Calu3 (cell line): Measurements from ENCODE around the gene ZDHHC12. TPM values are rescaled to one million over a fixed set of nuclear protein-coding genes. Genes with fewer than 3 reads are reported as not detected.

Experiments
- BruUV-seq: library from RNA; stranded (reverse); fragments of 400-500 nt; replicated peaks from 2 replicates; lab custom pipeline; 2021; lab: Mats Ljungman, UMichigan
- CTCF ChIA-PET: fragments of 300-600 bp; sonication (Branson Sonifier 250); formaldehyde crosslinking; loops from one replicate; lab custom pipeline; 2022; ENCODE audit warnings: antibody characterized with exemption; lab: Charles Lee
- DNase-seq: peaks from one replicate; pipeline ENCODE4 v3.0.0; 2022
- H3K27ac Mint-ChIP-seq: one replicate; pipeline ENCODE4 v1.8.0; 2022; ENCODE audit warnings: mixed read lengths; ENCODE audit not compliant: unreplicated experiment
- H3K27me3 Mint-ChIP-seq: one replicate; pipeline ENCODE4 v1.8.0; 2022; ENCODE audit warnings: mixed read lengths; ENCODE audit not compliant: unreplicated experiment
- H3K36me3 Mint-ChIP-seq: one replicate; pipeline ENCODE4 v1.8.0; 2022; ENCODE audit warnings: mild to moderate bottlenecking, moderate library complexity, mixed read lengths; ENCODE audit not compliant: insufficient read depth, unreplicated experiment
- H3K4me1 Mint-ChIP-seq: one replicate; pipeline ENCODE4 v1.8.0; 2022; ENCODE audit warnings: mild to moderate bottlenecking, low read depth, mixed read lengths; ENCODE audit not compliant: unreplicated experiment
- H3K4me3 Mint-ChIP-seq: one replicate; pipeline ENCODE4 v1.8.0; 2022; ENCODE audit warnings: mild to moderate bottlenecking, low read depth, moderate library complexity, mixed read lengths; ENCODE audit not compliant: unreplicated experiment
- H3K9me3 Mint-ChIP-seq: one replicate; pipeline ENCODE4 v1.8.0; 2022; ENCODE audit warnings: low read depth, mixed read lengths; ENCODE audit not compliant: unreplicated experiment
- intact Hi-C: fragments of 100-400 bp; cut with micrococcal nuclease; formaldehyde crosslinking; loops from one replicate; pipeline ENCODE4 v1.10.0; 2022; ENCODE audit not compliant: unreplicated experiment
- total RNA-seq: library from RNA; stranded (reverse); gene quantifications from 2 replicates; pipeline ENCODE4 v1.2.3, GENCODE V29; 2022
- TF ChIP-seq, protein P1 (sequence below): fragments of 200-600 bp; IDR thresholded peaks from one replicate; pipeline ENCODE4 v1.8.0; 2022; ENCODE audit warnings: antibody characterized with exemption; ENCODE audit not compliant: unreplicated experiment

The ZDHHC12 gene
- total RNA-seq, 1 experiment from 2014 or later = 35.4 TPM

- Mint-ChIP-seq H3K4me1 (no peaks in the 10 kb centered on the region), H3K9me3 (no peaks in the 10 kb centered on the region), H3K27me3 (no peaks in the 10 kb centered on the region), H3K4me3 (no peak overlapping the region), H3K36me3 (peaks cover 14% of the 10 kb centered on the region), H3K27ac (no peak overlapping the region)
- intact Hi-C loops = no loop called here
- CTCF ChIA-PET = no interaction called here
- no peak for DNase-seq
- TF ChIP-seq, protein P1, sequence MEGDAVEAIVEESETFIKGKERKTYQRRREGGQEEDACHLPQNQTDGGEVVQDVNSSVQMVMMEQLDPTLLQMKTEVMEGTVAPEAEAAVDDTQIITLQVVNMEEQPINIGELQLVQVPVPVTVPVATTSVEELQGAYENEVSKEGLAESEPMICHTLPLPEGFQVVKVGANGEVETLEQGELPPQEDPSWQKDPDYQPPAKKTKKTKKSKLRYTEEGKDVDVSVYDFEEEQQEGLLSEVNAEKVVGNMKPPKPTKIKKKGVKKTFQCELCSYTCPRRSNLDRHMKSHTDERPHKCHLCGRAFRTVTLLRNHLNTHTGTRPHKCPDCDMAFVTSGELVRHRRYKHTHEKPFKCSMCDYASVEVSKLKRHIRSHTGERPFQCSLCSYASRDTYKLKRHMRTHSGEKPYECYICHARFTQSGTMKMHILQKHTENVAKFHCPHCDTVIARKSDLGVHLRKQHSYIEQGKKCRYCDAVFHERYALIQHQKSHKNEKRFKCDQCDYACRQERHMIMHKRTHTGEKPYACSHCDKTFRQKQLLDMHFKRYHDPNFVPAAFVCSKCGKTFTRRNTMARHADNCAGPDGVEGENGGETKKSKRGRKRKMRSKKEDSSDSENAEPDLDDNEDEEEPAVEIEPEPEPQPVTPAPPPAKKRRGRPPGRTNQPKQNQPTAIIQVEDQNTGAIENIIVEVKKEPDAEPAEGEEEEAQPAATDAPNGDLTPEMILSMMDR = no peak
- no TSS peak for BruUV-seq
Measured at GRCh38 chr9:128735373-128735772, 11.4 kb upstream of the ZDHHC12 start.

DNA sequence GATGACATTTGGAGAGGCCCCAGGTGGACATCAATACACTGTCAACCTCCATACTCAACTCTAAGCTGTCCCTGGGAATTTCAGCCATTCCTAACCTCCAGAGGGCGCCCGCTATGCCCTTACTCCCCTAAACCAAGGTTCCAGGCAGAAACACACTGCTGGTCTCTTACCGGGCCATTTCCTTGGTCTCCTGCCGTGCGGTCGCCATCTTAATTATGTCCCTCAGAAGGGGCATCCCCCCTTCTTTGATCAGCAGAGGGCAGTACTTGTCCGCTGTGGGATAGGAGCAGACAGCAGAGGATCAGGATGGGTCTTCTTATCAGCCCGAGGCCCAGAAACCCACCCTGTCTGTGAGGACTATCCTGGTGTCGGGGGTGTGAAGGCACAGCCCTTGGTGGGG lies 9.3 kb upstream of the ZDHHC12 start:
- Mint-ChIP-seq H3K9me3 (no peaks in the 10 kb centered on the region), H3K4me1 (no peaks in the 10 kb centered on the region), H3K4me3 (no peak overlapping the region), H3K27ac (peak overlapping the region; percentile 30), H3K27me3 (no peaks in the 10 kb centered on the region), H3K36me3 (peaks cover 14% of the 10 kb centered on the region)
- TF ChIP-seq, protein P1 = peak; percentile 51
- BruUV-seq = no TSS peak
- CTCF ChIA-PET = interaction anchor here (0.5 to 1.1 kb wide), 6 partner anchors 8 to 295 kb away, joined by 3 to 6 read pairs (median 4); partner anchors contain the start of genes ENDOG, SH3GLB2 and ZDHHC12
- intact Hi-C loops = no loop called here
- peak; percentile 71 for DNase-seq

- H3K27me3 Mint-ChIP-seq = no peaks in the 10 kb centered on the region
- no peaks in the 10 kb centered on the region for H3K9me3 Mint-ChIP-seq
- CTCF ChIA-PET = interaction anchor here (0.6 to 1.1 kb wide), 4 partner anchors 8 to 295 kb away, joined by 3 to 6 read pairs (median 4); partner anchors contain the start of genes SH3GLB2 and ZDHHC12
- H3K4me3 Mint-ChIP-seq = no peak overlapping the region
- intact Hi-C loops = no loop called here
- TF ChIP-seq, protein P1 = no peak
- DNase-seq = no peak
- BruUV-seq = no TSS peak
- H3K36me3 Mint-ChIP-seq = peaks cover 14% of the 10 kb centered on the region
- H3K4me1 Mint-ChIP-seq = no peaks in the 10 kb centered on the region
- no peak overlapping the region for H3K27ac Mint-ChIP-seq
Measured at GRCh38 chr9:128732576-128732975, 8.6 kb upstream of the ZDHHC12 start.

- no peak overlapping the region for H3K27ac Mint-ChIP-seq
- no peaks in the 10 kb centered on the region for H3K4me1 Mint-ChIP-seq
- no peaks in the 10 kb centered on the region for H3K9me3 Mint-ChIP-seq
- no peak for DNase-seq
- H3K4me3 Mint-ChIP-seq = no peak overlapping the region
- CTCF ChIA-PET = no interaction called here
- intact Hi-C loops = no loop called here
- H3K36me3 Mint-ChIP-seq = peaks cover 9% of the 10 kb centered on the region
- H3K27me3 Mint-ChIP-seq = no peaks in the 10 kb centered on the region
- no TSS peak for BruUV-seq
- TF ChIP-seq, protein P1 = no peak
Measured at GRCh38 chr9:128731691-128732090, 7.8 kb upstream of the ZDHHC12 start.
